ENCODE results near the gene HBS1L. TPM values are rescaled to one million over a fixed set of nuclear protein-coding genes. Genes with fewer than 3 reads are reported as not detected.

The HBS1L gene
- total RNA-seq, 1 experiment from 2014 or later = 97.0 TPM

- no peak overlapping the region for H3K4me3 Mint-ChIP-seq (ENCODE audit: unreplicated experiment)
- no peaks in the 10 kb centered on the region for H3K36me3 Mint-ChIP-seq (ENCODE audit: insufficient read depth, unreplicated experiment)
- intact Hi-C loops (cut with micrococcal nuclease) = no loop called here
- H3K4me1 Mint-ChIP-seq (ENCODE audit: insufficient read depth, unreplicated experiment) = no peaks in the 10 kb centered on the region
- DNase-seq (ENCODE audit: unreplicated experiment) = no peak
- no TSS peak for BruUV-seq (replicated peaks)
- no peak overlapping the region for H3K27ac Mint-ChIP-seq (ENCODE audit: low read depth, unreplicated experiment)
- TF ChIP-seq CTCF (IDR thresholded peaks at IDR 0.05; ENCODE audit: unreplicated experiment) = no peak
- ChIA-PET CTCF (interaction anchor here (1.0 kb wide), 1 partner anchor 52 kb away, joined by 5 read pairs; no protein-coding TSS in a partner anchor), POLR2A (interaction anchor here (1.1 kb wide), 1 partner anchor 16 kb away, joined by 4 read pairs; no protein-coding TSS in a partner anchor)
- no peaks in the 10 kb centered on the region for H3K9me3 Mint-ChIP-seq (ENCODE audit: unreplicated experiment)
- H3K27me3 Mint-ChIP-seq (ENCODE audit: insufficient read depth, unreplicated experiment) = no peaks in the 10 kb centered on the region
Measured at GRCh38 chr6:134951494-134952263, 102.9 kb downstream of the HBS1L start.

- H3K4me3 Mint-ChIP-seq (ENCODE audit: unreplicated experiment) = no peak overlapping the region
- DNase-seq (ENCODE audit: unreplicated experiment) = no peak
- H3K9me3 Mint-ChIP-seq (ENCODE audit: unreplicated experiment) = no peaks in the 10 kb centered on the region
- no peak for TF ChIP-seq CTCF (IDR thresholded peaks at IDR 0.05; ENCODE audit: unreplicated experiment)
- CTCF ChIA-PET = interaction anchor here (0.5 to 0.9 kb wide), 3 partner anchors 10 to 54 kb away, joined by 3 read pairs; no protein-coding TSS in a partner anchor
- no peak overlapping the region for H3K27ac Mint-ChIP-seq (ENCODE audit: low read depth, unreplicated experiment)
- no peaks in the 10 kb centered on the region for H3K27me3 Mint-ChIP-seq (ENCODE audit: insufficient read depth, unreplicated experiment)
- H3K4me1 Mint-ChIP-seq (ENCODE audit: insufficient read depth, unreplicated experiment) = no peaks in the 10 kb centered on the region
- no peaks in the 10 kb centered on the region for H3K36me3 Mint-ChIP-seq (ENCODE audit: insufficient read depth, unreplicated experiment)
- POLR2A ChIA-PET = interaction anchor here (0.6 to 1.1 kb wide), 2 partner anchors 17 to 39 kb away, joined by 3 to 4 read pairs; no protein-coding TSS in a partner anchor
- no TSS peak for BruUV-seq (replicated peaks)
- intact Hi-C loops (cut with micrococcal nuclease) = no loop called here
Measured at GRCh38 chr6:134950482-134950881, 104.1 kb downstream of the HBS1L start.

- Mint-ChIP-seq H3K4me3 (ENCODE audit: unreplicated experiment) (no peak within 1 kb of the TSS), H3K27me3 (ENCODE audit: insufficient read depth, unreplicated experiment) (no peaks in the 10 kb centered on the region), H3K9me3 (ENCODE audit: unreplicated experiment) (no peaks in the 10 kb centered on the region), H3K36me3 (ENCODE audit: insufficient read depth, unreplicated experiment) (no peaks in the 10 kb centered on the region), H3K27ac (ENCODE audit: low read depth, unreplicated experiment) (no peak within 1 kb of the TSS), H3K4me1 (ENCODE audit: insufficient read depth, unreplicated experiment) (no peaks in the 10 kb centered on the region)
- POLR2A ChIA-PET = no interaction called here
- DNase-seq (ENCODE audit: unreplicated experiment) = no peak
- no TSS peak for BruUV-seq (replicated peaks)
- TF ChIP-seq CTCF (IDR thresholded peaks at IDR 0.05; ENCODE audit: unreplicated experiment) = no peak
- intact Hi-C loops (cut with micrococcal nuclease) = no loop called here
- CTCF ChIA-PET = interaction anchor here (0.9 to 1.4 kb wide), 2 partner anchors 9 to 10 kb away, joined by 3 to 4 read pairs; no protein-coding TSS in a partner anchor
Measured at GRCh38 chr6:134949927-134950326, 104.7 kb downstream of the HBS1L start, which contains the start of gene ALDH8A1. Gene ALDH8A1 (minus strand): TSS chr6:134950101. CDS start chr6:134950053, 48 bp downstream.

- intact Hi-C loops (cut with micrococcal nuclease) = no loop called here
- POLR2A ChIA-PET = interaction anchor here (0.6 kb wide), 1 partner anchor 8 kb away, joined by 4 read pairs; no protein-coding TSS in a partner anchor
- no peak overlapping the region for H3K27ac Mint-ChIP-seq (ENCODE audit: low read depth, unreplicated experiment)
- no TSS peak for BruUV-seq (replicated peaks)
- no peaks in the 10 kb centered on the region for H3K27me3 Mint-ChIP-seq (ENCODE audit: insufficient read depth, unreplicated experiment)
- no peak for DNase-seq (ENCODE audit: unreplicated experiment)
- H3K9me3 Mint-ChIP-seq (ENCODE audit: unreplicated experiment) = no peaks in the 10 kb centered on the region
- no peak for TF ChIP-seq CTCF (IDR thresholded peaks at IDR 0.05; ENCODE audit: unreplicated experiment)
- peaks cover under 1% of the 10 kb centered on the region for H3K36me3 Mint-ChIP-seq (ENCODE audit: insufficient read depth, unreplicated experiment)
- H3K4me3 Mint-ChIP-seq (ENCODE audit: unreplicated experiment) = no peak overlapping the region
- CTCF ChIA-PET = interaction anchor here (0.8 to 1.4 kb wide), 4 partner anchors 9 to 126 kb away, joined by 3 to 5 read pairs (median 4); no protein-coding TSS in a partner anchor
- no peaks in the 10 kb centered on the region for H3K4me1 Mint-ChIP-seq (ENCODE audit: insufficient read depth, unreplicated experiment)
Measured at GRCh38 chr6:134948691-134949090, 105.9 kb downstream of the HBS1L start.
